K562 (cell line): Measurements from ENCODE around the gene ETFBKMT. TPM values are rescaled to one million over a fixed set of nuclear protein-coding genes. Genes with fewer than 3 reads are reported as not detected.
A peak's percentile ranks its signal among the peaks of the same experiment; 100 is the strongest.

Source experiments
- CEBPZ ChIP-seq: fragments of 150-350 bp; IDR thresholded peaks from 2 replicates; pipeline ENCODE4 v1.6.1; 2014; ENCODE audit warnings: low read depth, mild to moderate bottlenecking, low read length, borderline replicate concordance
- CTBP1 ChIP-seq: fragments of 450-650 bp; IDR thresholded peaks from 2 replicates; pipeline ENCODE4 v1.6.1; 2016; ENCODE audit warnings: borderline replicate concordance
- HLTF ChIP-seq: fragments of 450-650 bp; IDR thresholded peaks from 2 replicates; pipeline ENCODE4 v1.6.1; 2016
- MTF1 ChIP-seq: fragments of 250-450 bp; sonication (Bioruptor Pico); IDR thresholded peaks from 2 replicates; pipeline ENCODE4 v1.9.0; 2021; ENCODE audit warnings: moderate library complexity, mild to moderate bottlenecking, inconsistent platforms, borderline replicate concordance
- RHOXF2B ChIP-seq: fragments of 250-450 bp; sonication (Bioruptor Pico); conservative IDR thresholded peaks from 2 replicates; pipeline ENCODE4 v1.5.1; 2021
- SAP30 ChIP-seq: fragments of 200-600 bp; sonication (generic); IDR thresholded peaks from 2 replicates; pipeline ENCODE4 v1.6.1; 2012; ENCODE audit warnings: borderline replicate concordance, low read depth, mild to moderate bottlenecking, moderate library complexity, low read length, control low read depth, inconsistent platforms; ENCODE audit not compliant: insufficient read depth, poor library complexity, severe bottlenecking
- SMARCC2 ChIP-seq: fragments of 450-650 bp; IDR thresholded peaks from 2 replicates; pipeline ENCODE4 v1.6.1; 2017; ENCODE audit warnings: antibody characterized with exemption, moderate library complexity, mild to moderate bottlenecking, low read depth
- ZFP30 ChIP-seq: fragments of 250-450 bp; sonication (Bioruptor Pico); IDR thresholded peaks from 2 replicates; pipeline ENCODE4 v1.8.0; 2022; ENCODE audit warnings: moderate library complexity, mild to moderate bottlenecking, inconsistent platforms, borderline replicate concordance
- ZNF407 ChIP-seq: fragments of 450-650 bp; IDR thresholded peaks from 2 replicates; pipeline ENCODE4 v1.6.1; 2016; ENCODE audit warnings: low read depth
- ZNF586 ChIP-seq: fragments of 450-650 bp; formaldehyde crosslinking; conservative IDR thresholded peaks from 2 replicates; pipeline ENCODE4 v1.4.0; 2020; ENCODE audit warnings: mild to moderate bottlenecking, moderate library complexity
- polyA plus RNA-seq, 8 experiments: library from polyadenylated mRNA; depleted of rRNA in 4 of 8; stranded (reverse) in 5 of 8; unstranded in 3 of 8; fragments of >200 nt; fragmentation: Nextera tagmentation in 2 of 8; fragmentation: Illumina TruSeq in 1 of 8; extraction: Ambion mirVana in 2 of 8; extraction: Trizol in 1 of 8; gene quantifications; 2 replicates each; pipeline versions ENCODE4 v1.2.1 to v1.2.3, GENCODE V29; 2011 to 2014; ENCODE audit warnings: inconsistent platforms in 1 of 8, missing spikeins in 1 of 8
- total RNA-seq, 7 experiments: library from RNA; depleted of rRNA in 6 of 7; stranded (reverse); fragments of >200 nt in 6 of 7; fragmentation: Illumina TruSeq in 2 of 7; extraction: Trizol in 2 of 7; gene quantifications; 2 replicates each; pipeline versions ENCODE4 v1.2.1 to v1.2.3, GENCODE V29; 2011 to 2021; ENCODE audit warnings: low replicate concordance in 1 of 7

The ETFBKMT gene
- total and polyA plus RNA-seq, 9 of the 15 experiments (the other 6 are each of a cell fraction or from before 2014, with no cell fraction given): 0.18 to 1.7 (median 0.96) TPM

- no peak for TF ChIP-seq ZNF407
- TF ChIP-seq MTF1 (CRISPR knock-in tag): no peak
- no peak for TF ChIP-seq CEBPZ
- no peak for TF ChIP-seq SAP30
- TF ChIP-seq ZNF586: no peak
- no peak for TF ChIP-seq ZFP30 (CRISPR knock-in tag)
- no peak for TF ChIP-seq HLTF
- no peak for TF ChIP-seq RHOXF2B (CRISPR knock-in tag)
- TF ChIP-seq CTBP1: peak; percentile 60; the same call in 1 of the 2 replicates
- no peak for TF ChIP-seq SMARCC2
These were observed 22.9 kb downstream of the ETFBKMT start (continued) for GRCh38 chr12:31682136-31682962.
